HL-60 (cell line): ENCODE data around the gene FBXL14.

Experiments
- DNase-seq, 2 experiments: peaks; one replicate each; pipeline ENCODE4 v3.0.0-alpha.2; 2010 to 2020; ENCODE audit warnings: low read depth in 1 of 2, low spot score in 1 of 2
- H3K27ac ChIP-seq: fragments of 250-450 bp; sonication (Bioruptor Pico); replicated peaks from 2 replicates; pipeline ENCODE4 v1.5.1; 2020; ENCODE audit warnings: mild to moderate bottlenecking, moderate library complexity
- H3K27me3 ChIP-seq: fragments of 250-450 bp; sonication (Bioruptor Pico); 2 replicates; pipeline ENCODE4 v1.5.1; 2021; ENCODE audit warnings: mild to moderate bottlenecking, moderate library complexity; ENCODE audit not compliant: insufficient read depth, poor library complexity, severe bottlenecking
- H3K4me3 ChIP-seq: replicated peaks from 2 replicates; pipeline ENCODE4 v1.5.1; 2011; ENCODE audit warnings: mild to moderate bottlenecking, control low read depth, low read length; ENCODE audit not compliant: insufficient read depth
- CTCF ChIP-seq: IDR thresholded peaks from one replicate; pipeline ENCODE4 v1.5.1; 2011; ENCODE audit warnings: low read length, control low read depth, inconsistent platforms; ENCODE audit not compliant: insufficient read depth
- GABPA ChIP-seq: IDR thresholded peaks from 2 replicates; pipeline ENCODE4 v1.6.1; 2012; ENCODE audit warnings: low read depth
- POLR2AphosphoS5 ChIP-seq: IDR thresholded peaks from 2 replicates; pipeline ENCODE4 v1.6.1; 2012; ENCODE audit warnings: low read depth
- REST ChIP-seq: IDR thresholded peaks from 2 replicates; pipeline ENCODE4 v1.6.1; 2012; ENCODE audit warnings: low read depth; ENCODE audit not compliant: insufficient replicate concordance
- SPI1 ChIP-seq: IDR thresholded peaks from 2 replicates; pipeline ENCODE4 v1.6.1; 2012; ENCODE audit warnings: low read depth, mild to moderate bottlenecking, borderline replicate concordance

Gene FBXL14

GRCh38 chr12:1608713-1609119, 14.3 kb upstream of the FBXL14 start:
- Histone ChIP-seq H3K4me3 (no peak overlapping the region), H3K27me3 (no peaks in the 10 kb centered on the region), H3K27ac (peak overlapping the region; percentile 55)
- peak in 1 of 2 experiments; percentile 55 for DNase-seq
- TF ChIP-seq SPI1 (peak; percentile 36; the same call in 1 of the 2 replicates), POLR2AphosphoS5 (no peak)

GRCh38 chr12:1607940-1608712, 13.7 kb upstream of the FBXL14 start:
- H3K27me3 ChIP-seq: no peaks in the 10 kb centered on the region
- H3K27ac ChIP-seq: peak overlapping the region; percentile 55
- H3K4me3 ChIP-seq: no peak overlapping the region
- DNase-seq: no peak
- TF ChIP-seq GABPA (no peak), REST (no peak)

- Histone ChIP-seq H3K27me3 (no peaks in the 10 kb centered on the region), H3K27ac (no peak overlapping the region; the same call in 1 of the 2 replicates), H3K4me3 (peak overlapping the region; percentile 39)
- no peak for TF ChIP-seq SPI1
- TF ChIP-seq REST: no peak
- no peak for TF ChIP-seq POLR2AphosphoS5
- TF ChIP-seq GABPA: no peak
- TF ChIP-seq CTCF: no peak
- peak; percentile 77 for DNase-seq
Observed at GRCh38 chr12:1606021-1606622, 11.7 kb upstream of the FBXL14 start.

- TF ChIP-seq SPI1 (peak; percentile 21; the same call in 1 of the 2 replicates), REST (no peak), POLR2AphosphoS5 (no peak), CTCF (peak; percentile 75), GABPA (no peak)
- H3K27me3 ChIP-seq: no peaks in the 10 kb centered on the region
- H3K4me3 ChIP-seq: peak overlapping the region; percentile 39
- H3K27ac ChIP-seq: no peak overlapping the region; the same call in 1 of the 2 replicates
- DNase-seq: peak; percentile 34 to 78
Observed at GRCh38 chr12:1605129-1606020, 11.0 kb upstream of the FBXL14 start.
